Upper lobe of left lung (tissue), 6 donors: ENCODE results near the gene PEMT. TPM values are rescaled to one million over a fixed set of nuclear protein-coding genes. Genes with fewer than 3 reads are reported as not detected.
"Not testable (repeated sequence)": the region's sequence is repeated elsewhere in the genome, so short reads cannot be mapped to it uniquely, and the experiment has no call there.

Experiments
- ATAC-seq, 2 donors: fragments of 200-7000 bp; cut with Tn5 transposase; one replicate each; pipeline ENCODE4 v1.9.1; 2022; ENCODE audit warnings: mild to moderate bottlenecking in 2 of 2, moderate library complexity in 2 of 2; ENCODE audit not compliant: low FRiP score in 2 of 2
- DNase-seq, 2 donors: peaks; one replicate each; pipeline ENCODE4 v3.0.0-alpha.2; 2019 to 2020
- H3K27ac ChIP-seq, 4 donors: fragments of 200-600 bp; sonication (generic); one replicate each; pipeline ENCODE4 v1.5.1; 2016 to 2019
- H3K27me3 ChIP-seq, 4 donors: fragments of 200-600 bp; sonication (generic); one replicate each; pipeline ENCODE4 v1.5.1; 2017 to 2019
- H3K36me3 ChIP-seq, 4 donors: fragments of 200-600 bp; sonication (generic); one replicate each; pipeline ENCODE4 v1.5.1; 2016 to 2019
- H3K4me1 ChIP-seq, 4 donors: fragments of 200-600 bp; sonication (generic); one replicate each; pipeline ENCODE4 v1.5.1; 2018 to 2019
- H3K4me3 ChIP-seq, 4 donors: fragments of 200-600 bp; sonication (generic); one replicate each; pipeline ENCODE4 v1.5.1; 2017 to 2019; ENCODE audit warnings: mild to moderate bottlenecking in 2 of 4, moderate library complexity in 1 of 4
- H3K9me3 ChIP-seq, 4 donors: fragments of 200-600 bp; sonication (generic); one replicate each; pipeline ENCODE4 v1.5.1; 2018 to 2019
- CTCF ChIP-seq, 6 experiments: fragments of 450-650 bp in 4 of 6; fragments of 200-600 bp in 2 of 6; sonication (generic) in 2 of 6; IDR thresholded peaks; one replicate each; pipeline ENCODE4 v1.5.1; 2016 to 2019; ENCODE audit warnings: antibody characterized with exemption in 6 of 6
- EP300 ChIP-seq, 4 donors: sonication (generic); formaldehyde crosslinking; IDR thresholded peaks; one replicate each; pipeline ENCODE4 v1.5.1; 2017; ENCODE audit warnings: antibody characterized with exemption in 4 of 4, control low read depth in 2 of 4
- POLR2A ChIP-seq, 4 donors: fragments of 450-650 bp; IDR thresholded peaks; one replicate each; pipeline ENCODE4 v1.5.1; 2016 to 2017; ENCODE audit warnings: antibody characterized with exemption in 4 of 4, mild to moderate bottlenecking in 2 of 4
- POLR2AphosphoS5 ChIP-seq, 2 donors: sonication (generic); formaldehyde crosslinking; IDR thresholded peaks; one replicate each; pipeline ENCODE4 v1.5.1; 2017; ENCODE audit warnings: antibody characterized with exemption in 2 of 2
- WGBS, 2 donors: methylation state at CpG; one replicate each; pipeline ENCODE4 v1.1.5; 2017 to 2018; 5-methylcytosine and 5-hydroxymethylcytosine counted together
- total RNA-seq, 6 donors: library from RNA; depleted of rRNA in 4 of 6; stranded (reverse); fragments of >200 nt in 4 of 6; gene quantifications; one replicate each; pipeline versions ENCODE4 v1.1.0 to v1.2.1, GENCODE V29; 2016 to 2021
- donor health status: DM: no; HTN: no; CAD: no; lungs with moderate emphysema.
- donor health status: DM: no; HTN: yes; CAD: no; lungs with severe emphysema.

Gene PEMT
- total RNA-seq, 6 donors from 2014 or later = 16.6 to 44.9 (median 32.2) TPM

GRCh38 chr17:17468217-17469010 lies 123.1 kb downstream of the PEMT start:
- Histone ChIP-seq H3K36me3 (no peaks in the 10 kb centered on the region), H3K4me1 (no peaks in the 10 kb centered on the region), H3K27ac (no peak overlapping the region), H3K4me3 (no peak overlapping the region), H3K27me3 (no peaks in the 10 kb centered on the region), H3K9me3 (no peaks in the 10 kb centered on the region)
- DNase-seq (no peak), ATAC-seq (no peak)
- 84 to 87% methylated on average over 5 of the region's 5 CpGs for WGBS, 2 donors
- TF ChIP-seq POLR2A (IDR thresholded peaks at IDR 0.05) (no peak), EP300 (IDR thresholded peaks at IDR 0.05) (no peak), POLR2AphosphoS5 (IDR thresholded peaks at IDR 0.05) (no peak), CTCF (IDR thresholded peaks at IDR 0.05) (no peak)

DNA sequence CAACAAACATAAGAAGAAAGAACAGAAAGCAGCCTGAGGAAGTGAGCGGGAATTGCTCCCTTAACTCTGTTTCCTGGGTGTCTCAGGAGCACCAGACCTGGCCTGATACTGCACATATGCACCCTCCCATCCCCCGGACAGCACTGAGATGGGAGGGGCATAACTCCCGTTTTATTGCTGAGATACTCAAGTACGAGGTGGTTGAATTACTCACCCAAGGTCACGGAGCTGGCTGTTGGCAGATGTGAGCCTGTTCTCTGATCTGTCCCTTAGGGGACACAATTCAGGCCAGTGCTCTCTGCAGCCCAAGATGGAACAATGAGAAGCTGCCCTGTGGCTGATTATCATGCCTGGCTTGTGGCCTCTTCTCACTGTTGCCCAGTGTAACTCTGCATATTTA lies 123.8 kb downstream of the PEMT start:
- ATAC-seq (no peak), DNase-seq (no peak)
- Histone ChIP-seq H3K9me3 (no peaks in the 10 kb centered on the region), H3K27me3 (no peaks in the 10 kb centered on the region), H3K36me3 (no peaks in the 10 kb centered on the region), H3K27ac (no peak overlapping the region), H3K4me3 (no peak overlapping the region), H3K4me1 (no peaks in the 10 kb centered on the region)
- no peak for TF ChIP-seq EP300 (IDR thresholded peaks at IDR 0.05)
- TF ChIP-seq CTCF (IDR thresholded peaks at IDR 0.05) = no peak
- TF ChIP-seq POLR2A (IDR thresholded peaks at IDR 0.05) = no peak
- TF ChIP-seq POLR2AphosphoS5 (IDR thresholded peaks at IDR 0.05) = no peak
- 63 to 66% methylated on average over 4 to 5 of the region's 5 CpGs for whole genome bisulfite sequencing, 2 donors

DNA sequence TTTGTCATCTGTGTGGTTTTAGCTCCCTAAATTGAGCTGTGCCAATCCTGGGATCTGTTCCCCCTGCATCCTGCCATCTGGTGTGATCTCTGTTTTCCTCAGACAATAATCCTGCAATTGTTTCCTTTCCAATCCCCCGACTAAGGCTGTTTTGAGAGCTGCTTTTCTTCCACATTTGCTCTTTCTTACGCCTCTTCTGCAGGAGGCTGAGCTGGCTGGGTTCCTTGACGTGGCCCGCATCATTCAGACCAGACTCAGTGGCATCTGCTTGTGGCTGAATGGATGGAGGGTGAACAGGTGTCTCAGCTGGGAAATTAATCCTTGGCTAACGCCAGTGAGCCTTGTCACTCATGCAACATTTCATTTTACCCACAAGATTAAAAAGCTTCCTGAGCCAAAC lies 124.5 kb downstream of the PEMT start:
- H3K27ac ChIP-seq = no peak overlapping the region
- TF ChIP-seq CTCF (IDR thresholded peaks at IDR 0.05) (no peak), EP300 (IDR thresholded peaks at IDR 0.05) (no peak), POLR2AphosphoS5 (IDR thresholded peaks at IDR 0.05) (no peak), POLR2A (IDR thresholded peaks at IDR 0.05) (no peak)
- ATAC-seq = no peak
- no peak for DNase-seq
- no peaks in the 10 kb centered on the region for H3K9me3 ChIP-seq
- no peaks in the 10 kb centered on the region for H3K36me3 ChIP-seq
- 66 to 68% methylated on average over 5 of the region's 5 CpGs for WGBS, 2 donors
- H3K4me1 ChIP-seq = no peaks in the 10 kb centered on the region
- no peaks in the 10 kb centered on the region for H3K27me3 ChIP-seq
- no peak overlapping the region for H3K4me3 ChIP-seq

GRCh38 chr17:17466511-17466910 lies 125.0 kb downstream of the PEMT start:
- ATAC-seq (no peak), DNase-seq (no peak)
- 59 to 69% methylated on average over 5 of the region's 5 CpGs for WGBS, 2 donors
- Histone ChIP-seq H3K4me1 (no peaks in the 10 kb centered on the region), H3K9me3 (no peaks in the 10 kb centered on the region), H3K27me3 (no peaks in the 10 kb centered on the region), H3K36me3 (no peaks in the 10 kb centered on the region), H3K27ac (no peak overlapping the region), H3K4me3 (no peak overlapping the region)
- no peak for TF ChIP-seq POLR2AphosphoS5 (IDR thresholded peaks at IDR 0.05)
- no peak for TF ChIP-seq EP300 (IDR thresholded peaks at IDR 0.05)
- no peak for TF ChIP-seq POLR2A (IDR thresholded peaks at IDR 0.05)
- no peak for TF ChIP-seq CTCF (IDR thresholded peaks at IDR 0.05)

DNA sequence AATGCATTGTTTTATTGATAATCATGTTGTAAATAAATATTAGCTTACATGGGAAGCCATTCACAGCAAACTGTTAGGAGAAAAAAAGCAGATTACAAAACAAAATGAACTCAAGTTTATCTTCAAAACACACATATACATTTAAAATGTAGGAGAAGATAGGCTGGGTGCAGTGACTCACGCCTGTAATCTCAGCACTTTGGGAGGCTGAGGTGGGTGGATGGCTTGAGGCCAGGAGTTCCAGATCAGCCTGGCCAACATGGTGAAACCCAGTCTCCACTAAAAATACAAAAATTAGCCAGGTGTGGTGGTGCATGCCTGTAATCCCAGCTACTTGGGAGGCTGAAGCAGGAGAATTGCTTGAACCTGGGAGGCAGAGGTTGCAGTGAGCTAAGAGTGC lies 125.6 kb downstream of the PEMT start:
- H3K27me3 ChIP-seq, H3K27ac ChIP-seq, H3K4me1 ChIP-seq, H3K36me3 ChIP-seq, H3K9me3 ChIP-seq, ATAC-seq, H3K4me3 ChIP-seq, DNase-seq: not testable (repeated sequence)
- WGBS, 2 donors = 56 to 71% methylated on average over 1 of the region's 1 CpG
